SK-N-SH treated with all-trans-retinoic acid at 6 μM for 48 hours (cell line): ENCODE results near the gene TECPR1.
"Not testable (repeated sequence)": the region's sequence is repeated elsewhere in the genome, so short reads cannot be mapped to it uniquely, and the experiment has no call there.

Source experiments
- ATAC-seq: fragments of 200-7000 bp; cut with Tn5 transposase; 3 replicates; pipeline ENCODE4 v1.9.1; 2020; ENCODE audit warnings: mild to moderate bottlenecking, moderate library complexity
- BACH2 ChIP-seq: fragments of 250-450 bp; sonication (Bioruptor Pico); IDR thresholded peaks from 2 replicates; pipeline ENCODE4 v1.9.0; 2021; ENCODE audit warnings: mild to moderate bottlenecking, borderline replicate concordance
- ESRRG ChIP-seq: fragments of 250-450 bp; sonication (Bioruptor Pico); IDR thresholded peaks from 2 replicates; pipeline ENCODE4 v1.6.1; 2021; ENCODE audit warnings: mild to moderate bottlenecking
- OSR1 ChIP-seq: fragments of 250-450 bp; sonication (Bioruptor Pico); IDR thresholded peaks from 2 replicates; pipeline ENCODE4 v1.8.0; 2022; ENCODE audit warnings: moderate library complexity, mild to moderate bottlenecking, inconsistent platforms
- RARB ChIP-seq: fragments of 250-450 bp; sonication (Bioruptor Pico); IDR thresholded peaks from 2 replicates; pipeline ENCODE4 v1.8.0; 2021; ENCODE audit warnings: mild to moderate bottlenecking, moderate library complexity
- SNAI2 ChIP-seq: fragments of 250-450 bp; sonication (Bioruptor Pico); IDR thresholded peaks from 2 replicates; pipeline ENCODE4 v1.5.0; 2020; ENCODE audit warnings: mild to moderate bottlenecking, moderate library complexity
- TCF4 ChIP-seq: fragments of 250-450 bp; sonication (Bioruptor Pico); IDR thresholded peaks from 2 replicates; pipeline ENCODE4 v1.8.0; 2021; ENCODE audit warnings: mild to moderate bottlenecking, moderate library complexity, borderline replicate concordance
- TOX ChIP-seq: fragments of 250-450 bp; sonication (Bioruptor Pico); IDR thresholded peaks from 2 replicates; pipeline ENCODE4 v1.8.0; 2021; ENCODE audit warnings: mild to moderate bottlenecking, moderate library complexity, borderline replicate concordance
- ZC3H10 ChIP-seq: fragments of 250-450 bp; sonication (Bioruptor Pico); IDR thresholded peaks from 2 replicates; pipeline ENCODE4 v1.5.1; 2021; ENCODE audit warnings: mild to moderate bottlenecking, moderate library complexity
- ZFP3 ChIP-seq: fragments of 250-450 bp; sonication (Bioruptor Pico); IDR thresholded peaks from 2 replicates; pipeline ENCODE4 v1.5.0; 2020; ENCODE audit warnings: mild to moderate bottlenecking, moderate library complexity
- ZNF565 ChIP-seq: fragments of 450-650 bp; formaldehyde crosslinking; conservative IDR thresholded peaks from 2 replicates; pipeline ENCODE4 v1.5.0; 2020; ENCODE audit warnings: low read depth, mild to moderate bottlenecking, moderate library complexity
- ZNF70 ChIP-seq: fragments of 450-650 bp; formaldehyde crosslinking; IDR thresholded peaks from 2 replicates; pipeline ENCODE4 v1.5.0; 2020; ENCODE audit warnings: mild to moderate bottlenecking, moderate library complexity
- ZNF8 ChIP-seq: fragments of 450-650 bp; formaldehyde crosslinking; IDR thresholded peaks from 2 replicates; pipeline ENCODE4 v1.5.0; 2020; ENCODE audit warnings: mild to moderate bottlenecking, moderate library complexity
- TF ChIP-seq, protein P1 (sequence below): fragments of 250-450 bp; sonication (Bioruptor Pico); IDR thresholded peaks from 2 replicates; pipeline ENCODE4 v1.8.0; 2020; ENCODE audit warnings: mild to moderate bottlenecking, moderate library complexity, borderline replicate concordance
- TF ChIP-seq, protein P2 (sequence below): fragments of 250-450 bp; sonication (Bioruptor Pico); IDR thresholded peaks from 2 replicates; pipeline ENCODE4 v1.8.0; 2021; ENCODE audit warnings: low read depth, mild to moderate bottlenecking, moderate library complexity, borderline replicate concordance
- TF ChIP-seq, protein P3 (sequence below): fragments of 250-450 bp; sonication (Bioruptor Pico); IDR thresholded peaks from 2 replicates; pipeline ENCODE4 v1.5.0; 2020; ENCODE audit warnings: mild to moderate bottlenecking, moderate library complexity
- TF ChIP-seq, protein P4 (sequence below): fragments of 250-450 bp; sonication (Bioruptor Pico); IDR thresholded peaks from 2 replicates; pipeline ENCODE4 v1.5.1; 2020; ENCODE audit warnings: low read depth, mild to moderate bottlenecking, moderate library complexity

TECPR1 gene

DNA sequence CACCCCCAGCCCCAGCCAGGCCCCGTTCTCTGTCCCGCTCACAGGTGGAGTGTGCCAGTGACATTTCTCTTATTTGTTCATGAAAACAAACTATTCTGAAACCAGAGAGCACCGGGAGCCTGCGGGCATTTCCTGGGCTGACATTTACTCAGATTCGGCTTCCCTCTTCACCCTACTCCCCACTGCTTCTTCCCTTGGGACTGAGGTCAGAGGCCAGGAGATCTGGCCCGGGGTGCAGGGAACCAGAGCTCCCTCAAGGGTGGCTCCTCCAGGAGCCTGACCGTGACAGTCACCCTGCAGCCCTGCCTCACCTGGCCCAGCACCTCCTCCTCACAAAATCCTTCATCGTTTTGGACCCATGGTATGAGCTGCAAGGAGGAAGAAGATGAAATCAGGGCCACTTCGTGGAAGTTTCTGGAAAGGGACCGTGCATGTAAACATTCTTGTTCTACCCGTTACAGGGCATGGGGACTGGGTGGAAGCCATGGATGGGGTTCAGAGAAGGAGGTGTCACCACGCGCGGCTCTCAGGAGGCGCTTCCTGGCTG lies 28.6 kb downstream of the TECPR1 start (continued):
- no peak for TF ChIP-seq RARB (CRISPR knock-in tag)
- no peak for TF ChIP-seq ZFP3 (CRISPR knock-in tag)
- no peak for TF ChIP-seq ZNF565 (CRISPR knock-in tag)
- TF ChIP-seq, protein P1, sequence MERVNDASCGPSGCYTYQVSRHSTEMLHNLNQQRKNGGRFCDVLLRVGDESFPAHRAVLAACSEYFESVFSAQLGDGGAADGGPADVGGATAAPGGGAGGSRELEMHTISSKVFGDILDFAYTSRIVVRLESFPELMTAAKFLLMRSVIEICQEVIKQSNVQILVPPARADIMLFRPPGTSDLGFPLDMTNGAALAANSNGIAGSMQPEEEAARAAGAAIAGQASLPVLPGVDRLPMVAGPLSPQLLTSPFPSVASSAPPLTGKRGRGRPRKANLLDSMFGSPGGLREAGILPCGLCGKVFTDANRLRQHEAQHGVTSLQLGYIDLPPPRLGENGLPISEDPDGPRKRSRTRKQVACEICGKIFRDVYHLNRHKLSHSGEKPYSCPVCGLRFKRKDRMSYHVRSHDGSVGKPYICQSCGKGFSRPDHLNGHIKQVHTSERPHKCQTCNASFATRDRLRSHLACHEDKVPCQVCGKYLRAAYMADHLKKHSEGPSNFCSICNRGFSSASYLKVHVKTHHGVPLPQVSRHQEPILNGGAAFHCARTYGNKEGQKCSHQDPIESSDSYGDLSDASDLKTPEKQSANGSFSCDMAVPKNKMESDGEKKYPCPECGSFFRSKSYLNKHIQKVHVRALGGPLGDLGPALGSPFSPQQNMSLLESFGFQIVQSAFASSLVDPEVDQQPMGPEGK (CRISPR knock-in tag): no peak
- no peak for TF ChIP-seq ZC3H10 (CRISPR knock-in tag)
- TF ChIP-seq BACH2: no peak
- no peak for TF ChIP-seq SNAI2 (CRISPR knock-in tag)
- TF ChIP-seq ZNF8 (CRISPR knock-in tag): no peak

DNA sequence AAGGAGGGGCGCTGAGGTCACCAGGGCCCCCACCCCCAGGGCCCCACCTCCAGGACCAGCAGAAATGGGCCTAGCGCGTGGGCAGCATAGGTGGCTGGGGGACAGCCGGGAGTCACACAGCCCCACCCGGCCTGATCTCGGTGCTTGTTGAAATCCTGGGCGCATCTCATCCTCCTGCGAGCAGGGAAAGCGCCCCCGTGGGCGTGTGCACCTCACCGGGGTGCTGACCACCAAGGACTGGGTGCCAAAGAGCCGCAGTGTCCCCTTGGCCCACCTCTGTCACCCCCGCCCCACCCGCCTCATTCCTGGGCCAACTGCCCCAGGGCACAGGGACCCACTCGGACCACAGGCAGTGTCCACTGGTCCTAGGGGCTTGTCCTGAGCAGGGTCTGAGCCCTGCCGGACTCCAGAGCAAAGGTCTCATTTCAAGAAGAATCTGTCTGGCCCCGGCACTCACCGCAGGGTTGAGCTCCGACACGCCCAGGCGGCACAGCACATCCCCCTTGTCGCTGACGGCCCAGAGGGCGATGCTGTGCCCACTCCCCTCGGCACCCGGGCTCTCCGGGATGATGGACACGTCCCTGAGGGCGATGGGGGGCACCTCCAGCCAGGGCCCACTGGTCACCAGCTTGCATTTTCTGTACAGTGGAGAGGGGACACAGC lies 29.4 kb downstream of the TECPR1 start:
- TF ChIP-seq ZFP3 (CRISPR knock-in tag) (no peak), TOX (CRISPR knock-in tag) (no peak), TCF4 (CRISPR knock-in tag) (no peak), RARB (CRISPR knock-in tag) (no peak)
- TF ChIP-seq, protein P2, sequence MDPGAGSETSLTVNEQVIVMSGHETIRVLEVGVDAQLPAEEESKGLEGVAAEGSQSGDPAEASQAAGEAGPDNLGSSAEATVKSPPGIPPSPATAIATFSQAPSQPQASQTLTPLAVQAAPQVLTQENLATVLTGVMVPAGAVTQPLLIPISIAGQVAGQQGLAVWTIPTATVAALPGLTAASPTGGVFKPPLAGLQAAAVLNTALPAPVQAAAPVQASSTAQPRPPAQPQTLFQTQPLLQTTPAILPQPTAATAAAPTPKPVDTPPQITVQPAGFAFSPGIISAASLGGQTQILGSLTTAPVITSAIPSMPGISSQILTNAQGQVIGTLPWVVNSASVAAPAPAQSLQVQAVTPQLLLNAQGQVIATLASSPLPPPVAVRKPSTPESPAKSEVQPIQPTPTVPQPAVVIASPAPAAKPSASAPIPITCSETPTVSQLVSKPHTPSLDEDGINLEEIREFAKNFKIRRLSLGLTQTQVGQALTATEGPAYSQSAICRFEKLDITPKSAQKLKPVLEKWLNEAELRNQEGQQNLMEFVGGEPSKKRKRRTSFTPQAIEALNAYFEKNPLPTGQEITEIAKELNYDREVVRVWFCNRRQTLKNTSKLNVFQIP (CRISPR knock-in tag): no peak
- TF ChIP-seq, protein P3, sequence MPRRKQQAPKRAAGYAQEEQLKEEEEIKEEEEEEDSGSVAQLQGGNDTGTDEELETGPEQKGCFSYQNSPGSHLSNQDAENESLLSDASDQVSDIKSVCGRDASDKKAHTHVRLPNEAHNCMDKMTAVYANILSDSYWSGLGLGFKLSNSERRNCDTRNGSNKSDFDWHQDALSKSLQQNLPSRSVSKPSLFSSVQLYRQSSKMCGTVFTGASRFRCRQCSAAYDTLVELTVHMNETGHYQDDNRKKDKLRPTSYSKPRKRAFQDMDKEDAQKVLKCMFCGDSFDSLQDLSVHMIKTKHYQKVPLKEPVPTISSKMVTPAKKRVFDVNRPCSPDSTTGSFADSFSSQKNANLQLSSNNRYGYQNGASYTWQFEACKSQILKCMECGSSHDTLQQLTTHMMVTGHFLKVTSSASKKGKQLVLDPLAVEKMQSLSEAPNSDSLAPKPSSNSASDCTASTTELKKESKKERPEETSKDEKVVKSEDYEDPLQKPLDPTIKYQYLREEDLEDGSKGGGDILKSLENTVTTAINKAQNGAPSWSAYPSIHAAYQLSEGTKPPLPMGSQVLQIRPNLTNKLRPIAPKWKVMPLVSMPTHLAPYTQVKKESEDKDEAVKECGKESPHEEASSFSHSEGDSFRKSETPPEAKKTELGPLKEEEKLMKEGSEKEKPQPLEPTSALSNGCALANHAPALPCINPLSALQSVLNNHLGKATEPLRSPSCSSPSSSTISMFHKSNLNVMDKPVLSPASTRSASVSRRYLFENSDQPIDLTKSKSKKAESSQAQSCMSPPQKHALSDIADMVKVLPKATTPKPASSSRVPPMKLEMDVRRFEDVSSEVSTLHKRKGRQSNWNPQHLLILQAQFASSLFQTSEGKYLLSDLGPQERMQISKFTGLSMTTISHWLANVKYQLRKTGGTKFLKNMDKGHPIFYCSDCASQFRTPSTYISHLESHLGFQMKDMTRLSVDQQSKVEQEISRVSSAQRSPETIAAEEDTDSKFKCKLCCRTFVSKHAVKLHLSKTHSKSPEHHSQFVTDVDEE (CRISPR knock-in tag): no peak
- TF ChIP-seq, all 23 proteins: peak for 0
- no peak for ATAC-seq

DNA sequence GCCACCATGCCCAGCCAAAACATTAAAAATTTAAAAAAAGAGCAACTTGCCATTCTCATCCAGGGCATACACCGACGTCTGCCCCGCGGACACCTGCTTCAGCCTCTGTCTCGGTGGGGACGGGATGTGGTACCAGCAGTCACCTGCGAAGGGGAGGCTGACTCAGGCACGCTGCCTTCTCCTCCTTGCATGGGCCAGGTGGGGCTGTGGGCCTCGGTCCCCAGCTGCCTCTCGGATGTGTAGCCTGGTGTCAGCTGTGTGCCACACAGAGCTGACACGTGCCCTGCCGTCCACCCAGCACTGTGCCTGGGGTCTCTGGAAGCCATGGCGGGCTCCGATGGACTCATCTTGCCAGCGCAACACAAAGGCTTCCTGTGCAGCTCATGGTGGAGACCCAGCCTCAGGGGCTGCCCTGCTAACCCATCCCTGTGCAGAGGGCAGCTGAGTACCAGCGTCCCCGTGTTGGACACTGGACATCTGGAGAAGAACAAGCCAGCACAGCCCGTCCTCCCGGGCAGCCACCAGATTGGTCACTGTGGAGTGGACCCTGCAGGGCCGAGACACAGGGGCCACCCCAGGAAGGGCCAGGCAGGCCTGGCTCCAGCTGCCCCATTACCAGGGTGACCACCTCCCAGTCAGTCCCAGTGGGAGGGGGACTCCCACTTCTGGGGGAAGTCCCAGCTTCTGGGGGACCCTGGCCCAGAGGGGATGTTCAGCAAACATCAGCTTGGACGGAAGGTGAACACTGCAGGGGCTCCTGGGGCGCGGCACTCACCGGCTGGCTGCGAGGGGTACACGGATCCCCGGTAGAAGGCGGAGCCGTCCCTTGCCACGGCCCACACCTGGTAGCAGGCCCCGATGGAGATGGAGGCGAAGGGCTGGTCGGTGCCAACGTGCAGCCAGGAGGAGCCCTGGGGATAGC lies 30.2 kb downstream of the TECPR1 start:
- ATAC-seq: no peak

DNA sequence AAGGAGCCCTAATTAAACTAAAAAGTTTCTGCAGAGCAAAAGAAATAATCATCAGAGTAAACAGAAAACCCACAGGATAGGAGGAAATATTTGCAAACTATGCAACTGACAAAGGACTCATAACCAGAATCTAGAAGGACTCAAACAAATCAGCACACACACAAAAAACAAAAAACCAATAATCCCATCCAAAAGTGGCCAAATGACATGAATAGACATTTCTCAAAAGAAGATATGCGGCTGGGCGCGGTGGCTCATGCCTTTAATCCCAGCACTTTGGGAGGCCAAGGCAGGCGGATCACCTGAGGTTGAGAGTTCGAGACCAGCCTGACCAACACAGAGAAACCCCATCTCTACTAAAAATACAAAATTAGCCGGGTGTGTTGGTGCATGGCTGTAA lies 32.6 kb downstream of the TECPR1 start:
- not testable (repeated sequence) for ATAC-seq

More for the DNA sequence above, 30.2 kb downstream of the TECPR1 start:
- TF ChIP-seq, protein P4, sequence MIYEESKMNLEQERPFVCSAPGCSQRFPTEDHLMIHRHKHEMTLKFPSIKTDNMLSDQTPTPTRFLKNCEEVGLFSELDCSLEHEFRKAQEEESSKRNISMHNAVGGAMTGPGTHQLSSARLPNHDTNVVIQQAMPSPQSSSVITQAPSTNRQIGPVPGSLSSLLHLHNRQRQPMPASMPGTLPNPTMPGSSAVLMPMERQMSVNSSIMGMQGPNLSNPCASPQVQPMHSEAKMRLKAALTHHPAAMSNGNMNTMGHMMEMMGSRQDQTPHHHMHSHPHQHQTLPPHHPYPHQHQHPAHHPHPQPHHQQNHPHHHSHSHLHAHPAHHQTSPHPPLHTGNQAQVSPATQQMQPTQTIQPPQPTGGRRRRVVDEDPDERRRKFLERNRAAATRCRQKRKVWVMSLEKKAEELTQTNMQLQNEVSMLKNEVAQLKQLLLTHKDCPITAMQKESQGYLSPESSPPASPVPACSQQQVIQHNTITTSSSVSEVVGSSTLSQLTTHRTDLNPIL (CRISPR knock-in tag): no peak
- TF ChIP-seq OSR1 (CRISPR knock-in tag) (no peak), SNAI2 (CRISPR knock-in tag) (no peak), ZFP3 (CRISPR knock-in tag) (no peak), ESRRG (CRISPR knock-in tag) (no peak), ZNF565 (CRISPR knock-in tag) (no peak), ZNF70 (CRISPR knock-in tag) (no peak)
- TF ChIP-seq, protein P3 (CRISPR knock-in tag): no peak
- TF ChIP-seq, protein P1 (CRISPR knock-in tag): no peak
